ENCODE measurements around the gene CPAMD8.
"Not testable (repeated sequence)": the region's sequence is repeated elsewhere in the genome, so short reads cannot be mapped to it uniquely, and the experiment has no call there.

The CPAMD8 gene

GRCh38 chr19:16946951-16947940 lies 79.4 kb downstream of the CPAMD8 start:
- DNase-seq (ENCODE audit: low spot score): no peak

GRCh38 chr19:16945762-16946465 lies 80.7 kb downstream of the CPAMD8 start:
- no peak for DNase-seq (ENCODE audit: low spot score)

DNA sequence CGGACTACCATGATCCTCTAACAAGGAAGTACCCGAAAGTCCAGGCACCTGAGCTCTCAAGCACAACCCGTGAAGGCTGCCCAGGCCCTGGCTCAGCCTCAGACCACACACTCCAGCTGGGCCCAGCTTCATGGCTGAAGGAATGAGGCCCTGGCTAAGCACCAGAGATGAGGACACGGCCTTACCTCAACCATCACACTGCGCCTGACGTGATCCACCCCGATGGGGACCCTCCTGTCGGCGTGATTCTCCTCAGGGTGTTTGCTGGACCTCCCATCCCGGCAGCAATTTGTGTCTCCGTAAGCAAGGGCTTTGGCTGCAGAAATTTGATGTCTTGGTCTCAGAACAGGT lies 81.3 kb downstream of the CPAMD8 start:
- no peak for DNase-seq (ENCODE audit: low spot score)

DNA sequence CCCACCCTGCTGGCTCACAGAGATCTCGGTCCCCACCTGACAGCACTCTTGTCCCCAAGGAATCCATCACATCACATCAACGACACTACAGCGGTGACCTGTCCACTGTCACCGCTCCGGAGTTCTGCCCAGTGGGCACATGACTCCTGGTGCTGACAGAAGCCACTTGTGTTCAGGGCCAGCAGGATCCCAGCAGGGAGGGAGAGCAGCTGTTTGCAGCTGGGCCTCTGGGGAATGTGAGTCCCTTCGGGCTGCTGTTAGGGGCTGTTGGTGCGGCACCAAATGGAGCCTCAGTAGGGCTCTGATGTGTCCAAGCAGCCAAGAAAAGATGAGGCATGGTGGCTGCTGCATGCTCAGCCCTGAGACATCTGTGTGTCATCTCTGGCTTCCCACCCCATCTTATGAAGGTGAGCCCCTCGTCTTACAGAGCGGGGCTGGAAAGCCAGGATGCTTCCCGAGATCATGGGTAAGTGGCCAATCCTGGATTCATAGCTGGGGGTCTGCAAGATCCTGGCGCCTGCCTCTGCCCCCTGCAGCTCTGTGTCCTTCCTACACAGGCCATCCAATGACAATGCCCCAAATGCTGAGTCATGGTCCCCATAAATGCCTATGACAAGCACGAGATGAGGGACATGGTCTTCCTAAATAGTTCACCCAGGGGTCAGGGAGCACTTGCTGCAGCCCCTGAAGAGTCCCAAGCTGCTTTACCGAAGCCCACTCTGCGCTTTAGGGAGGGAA lies 81.8 kb downstream of the CPAMD8 start:
- no peak for DNase-seq (ENCODE audit: low spot score)

DNA sequence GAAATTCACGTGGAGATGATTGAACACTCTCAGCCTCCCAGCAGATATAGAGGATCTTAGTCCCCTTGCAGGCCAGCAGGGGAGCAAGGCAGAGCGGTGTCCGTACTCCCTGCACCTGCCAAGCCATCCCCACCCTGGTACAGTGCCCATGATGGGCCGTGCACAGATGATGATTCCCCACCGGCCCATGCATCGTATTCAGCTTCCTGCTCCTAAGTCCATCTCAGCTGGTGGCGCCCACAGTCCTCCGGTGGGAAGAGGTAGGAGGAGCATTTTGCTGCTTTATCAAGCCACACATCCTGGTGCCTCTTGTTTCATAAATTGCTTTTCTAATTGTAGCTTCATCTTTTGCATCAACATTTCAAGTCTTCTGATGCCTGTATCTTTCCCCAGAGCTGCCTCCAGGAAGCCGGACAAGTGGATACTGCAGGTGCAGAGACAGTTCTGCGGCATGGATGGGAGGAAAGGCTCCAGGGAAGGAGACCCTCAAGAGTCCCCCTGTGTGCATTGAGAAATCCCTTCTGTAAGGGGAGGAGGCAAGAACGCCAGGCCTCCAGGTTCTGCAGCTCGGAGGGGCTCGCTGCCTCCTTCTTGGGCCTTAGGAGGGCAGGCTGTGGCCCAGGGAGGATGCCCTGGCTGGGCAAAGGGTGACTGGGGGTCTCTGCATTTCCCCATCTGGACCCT lies 82.5 kb downstream of the CPAMD8 start:
- no peak for DNase-seq (ENCODE audit: low spot score)

- DNase-seq (ENCODE audit: low spot score): not testable (repeated sequence)
These were observed 83.5 kb downstream of the CPAMD8 start for GRCh38 chr19:16943090-16943489.

DNA sequence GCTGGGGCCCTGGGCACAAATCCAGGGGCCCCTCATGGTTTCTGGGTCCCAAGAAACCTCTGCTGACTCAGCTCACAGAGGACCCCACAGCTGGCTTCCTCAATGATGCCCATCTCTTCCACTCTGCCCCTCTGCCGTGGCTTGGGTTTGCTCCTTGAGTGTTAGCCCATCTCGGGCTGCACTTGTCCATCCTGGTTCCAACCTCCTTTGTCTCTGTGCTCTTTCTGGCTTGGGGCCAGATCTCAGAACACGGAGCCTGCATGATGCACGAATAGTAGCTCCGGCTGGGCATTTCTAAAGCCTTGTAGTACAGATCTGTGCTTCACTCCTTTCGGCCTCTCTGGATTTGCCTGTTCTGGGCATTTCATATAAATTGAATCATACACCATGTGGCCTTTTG lies 84.0 kb downstream of the CPAMD8 start:
- no peak for DNase-seq (ENCODE audit: low spot score)

- DNase-seq (ENCODE audit: low spot score): no peak
These were observed 86.0 kb downstream of the CPAMD8 start for GRCh38 chr19:16940626-16941025.

GRCh38 chr19:16940063-16940462 lies 86.5 kb downstream of the CPAMD8 start:
- not testable (repeated sequence) for DNase-seq (ENCODE audit: low spot score)

- no peak for DNase-seq (ENCODE audit: low spot score)
These were observed 88.4 kb downstream of the CPAMD8 start for GRCh38 chr19:16938211-16938610.

DNA sequence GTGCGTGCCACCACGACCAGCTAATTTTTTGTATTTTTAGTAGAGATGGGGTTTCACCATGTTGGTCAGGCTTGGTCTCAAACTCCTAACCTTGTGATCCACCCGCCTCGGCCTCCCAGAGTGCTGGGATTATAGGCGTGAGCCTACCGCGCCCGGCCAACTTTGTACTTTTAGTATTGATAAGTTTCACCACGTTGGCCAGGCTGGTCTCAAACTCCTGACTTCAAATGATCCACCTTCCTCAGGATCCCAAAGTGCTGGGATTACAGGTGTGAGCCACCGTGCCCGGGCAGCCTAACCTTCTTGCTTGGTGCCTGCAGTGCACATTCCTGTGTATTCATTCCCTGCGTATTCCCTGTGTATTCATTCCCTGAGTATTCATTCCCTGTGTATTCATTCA lies 88.8 kb downstream of the CPAMD8 start:
- not testable (repeated sequence) for DNase-seq (ENCODE audit: low spot score)

DNA sequence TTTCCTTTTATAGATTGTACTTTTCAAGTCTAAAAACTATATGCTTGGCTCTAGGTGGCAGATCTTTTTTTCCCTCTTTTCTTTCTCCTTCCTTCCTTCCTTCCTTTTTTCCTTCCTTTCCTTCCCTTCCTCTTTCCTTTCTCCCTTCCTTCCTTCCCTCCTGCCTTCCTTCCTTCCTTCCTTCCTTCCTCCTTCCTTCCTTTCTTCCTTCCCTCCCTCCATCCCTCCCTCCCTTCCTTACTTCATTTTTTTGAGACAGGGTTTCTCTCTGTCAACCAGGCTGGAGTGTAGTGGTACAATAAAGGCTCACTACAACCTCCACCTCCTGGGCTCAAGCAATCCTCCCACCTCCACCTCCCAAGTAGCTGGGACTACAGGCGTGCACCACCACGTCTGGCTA lies 89.7 kb downstream of the CPAMD8 start:
- no peak for DNase-seq (ENCODE audit: low spot score)

DNA sequence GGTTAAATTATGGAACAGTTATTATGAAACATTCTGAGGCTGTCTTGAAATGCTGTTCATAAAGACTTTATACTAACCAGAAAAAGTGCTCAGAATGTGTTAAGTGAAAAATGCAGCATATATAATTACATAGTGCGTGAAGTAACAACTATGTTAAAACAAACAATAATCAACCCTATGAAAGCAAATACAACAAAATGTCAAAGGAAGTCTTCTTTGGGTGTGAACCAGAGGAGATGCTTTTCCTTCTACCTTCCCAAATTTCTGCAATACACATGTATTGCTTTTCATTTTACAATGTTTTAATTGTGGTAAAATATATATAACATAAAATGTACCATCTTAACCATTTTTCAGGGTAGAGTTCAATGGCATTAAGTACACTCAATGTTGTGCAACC lies 92.1 kb downstream of the CPAMD8 start:
- no peak for DNase-seq (ENCODE audit: low spot score)

GRCh38 chr19:16931306-16931705 lies 95.3 kb downstream of the CPAMD8 start:
- no peak for DNase-seq (ENCODE audit: low spot score)

- DNase-seq (ENCODE audit: low spot score): no peak
These were observed 95.9 kb downstream of the CPAMD8 start for GRCh38 chr19:16930753-16931152.

DNA sequence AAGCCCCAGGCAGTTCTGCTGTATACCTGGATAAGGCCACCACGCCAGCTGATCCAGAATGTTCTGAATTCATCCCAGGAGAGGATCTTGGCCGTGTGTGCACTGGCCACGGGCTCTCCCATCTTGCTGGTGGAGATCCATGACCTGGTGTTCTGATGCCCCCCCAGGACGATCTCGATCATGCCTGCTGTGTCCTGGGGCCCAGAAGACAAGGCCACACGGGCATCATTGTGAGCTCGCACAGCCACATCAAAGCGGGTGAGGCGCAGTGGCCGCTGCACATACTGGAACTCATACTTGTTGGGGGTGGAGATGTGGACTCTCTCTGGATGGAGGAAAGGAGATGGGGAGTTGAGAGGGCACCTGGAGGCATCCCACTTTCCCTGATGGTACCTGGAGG lies 97.7 kb downstream of the CPAMD8 start:
- DNase-seq (ENCODE audit: low spot score): no peak

- DNase-seq (ENCODE audit: low spot score): no peak
These were observed 98.3 kb downstream of the CPAMD8 start for GRCh38 chr19:16928351-16928750.

GRCh38 chr19:16927883-16928282 lies 98.7 kb downstream of the CPAMD8 start:
- DNase-seq (ENCODE audit: low spot score): no peak

DNA sequence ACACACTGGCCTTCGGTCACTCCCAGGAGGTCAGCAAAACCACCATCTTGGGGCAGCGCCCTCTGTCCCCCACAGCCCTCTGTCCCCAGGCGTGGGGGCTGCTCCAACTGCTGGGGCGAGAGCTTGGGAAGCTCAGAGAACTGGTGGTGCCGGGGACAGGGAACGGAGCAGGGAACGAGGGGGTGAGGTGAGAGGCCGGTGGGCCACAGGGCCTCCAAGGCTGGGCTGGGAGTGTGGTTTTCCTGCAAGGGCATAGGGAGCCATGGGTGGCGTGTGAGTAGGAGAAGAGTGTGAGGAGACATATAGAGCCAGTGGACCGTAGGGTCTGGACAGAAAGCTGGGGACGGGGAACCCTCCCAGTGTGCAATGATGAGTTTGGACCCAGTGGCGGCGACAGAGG lies 103.7 kb downstream of the CPAMD8 start:
- DNase-seq (ENCODE audit: low spot score): no peak

GRCh38 chr19:16922592-16922934 lies 104.0 kb downstream of the CPAMD8 start:
- no peak for DNase-seq (ENCODE audit: low spot score)

DNA sequence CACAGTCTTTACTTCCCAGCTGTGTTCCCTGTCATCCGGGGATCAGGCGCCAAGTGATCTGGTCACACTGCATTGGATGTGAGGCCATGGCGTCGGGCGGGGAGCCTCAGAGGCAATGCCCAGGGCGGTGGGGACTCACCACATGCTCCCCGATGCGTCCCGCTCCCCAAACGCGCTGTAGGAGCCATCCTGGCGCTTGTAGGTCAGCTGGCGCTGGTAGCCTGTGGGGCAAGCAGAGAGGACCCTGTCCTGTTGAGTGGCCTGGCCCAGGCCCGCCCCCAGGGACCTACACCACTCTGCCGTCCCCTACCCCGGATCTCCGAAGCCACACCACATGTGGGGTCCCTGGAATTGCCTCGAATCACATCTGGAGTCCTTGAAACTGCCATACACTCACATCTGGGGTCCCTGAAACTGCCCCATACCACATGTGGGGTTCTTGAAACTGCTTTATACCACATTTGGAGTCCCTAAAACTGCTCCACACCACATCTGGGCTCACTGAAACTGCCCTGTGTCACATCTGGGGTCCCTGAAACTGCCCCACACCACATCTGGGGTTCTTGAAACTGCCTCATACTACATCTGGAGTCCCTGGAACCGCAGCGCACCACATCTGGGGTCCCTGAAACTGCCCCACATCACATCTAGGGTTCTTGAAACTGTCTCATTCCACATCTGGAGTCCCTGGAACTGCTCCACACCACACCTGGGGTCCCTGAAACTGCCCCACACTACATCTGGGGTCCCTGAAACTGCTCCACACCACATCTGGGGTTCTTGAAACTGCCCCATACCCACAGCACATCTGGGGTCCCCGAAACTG lies 104.6 kb downstream of the CPAMD8 start:
- no peak for DNase-seq (ENCODE audit: low spot score)

Measured in kidney tubule cell (primary cell).